HCT116 (cell line): ENCODE data around the gene WNT3A. TPM values are rescaled to one million over a fixed set of nuclear protein-coding genes. Genes with fewer than 3 reads are reported as not detected.

ENCODE experiments used
- ATAC-seq: fragments of 200-7000 bp; cut with Tn5 transposase; 2 replicates; pipeline ENCODE4 v1.9.1; 2020; ENCODE audit warnings: mild to moderate bottlenecking, moderate library complexity
- BruUV-seq: library from RNA; stranded (reverse); fragments of 400-500 nt; replicated peaks from 2 replicates; lab custom pipeline; 2021; lab: Mats Ljungman, UMichigan
- CTCF ChIA-PET: fragments of 300-600 bp; sonication (Branson Sonifier 250); formaldehyde crosslinking; loops from one replicate; lab custom pipeline; 2021; ENCODE audit warnings: antibody characterized with exemption; lab: Charles Lee
- POLR2A ChIA-PET: fragments of 300-600, 350-600 bp; sonication (Branson Sonifier 250); formaldehyde crosslinking; loops from one replicate; lab custom pipeline; 2021; ENCODE audit warnings: antibody characterized with exemption; lab: Charles Lee
- RAD21 ChIA-PET, 2 experiments: fragments of 300-600 bp; sonication (Branson Sonifier 250); formaldehyde crosslinking; loops; one replicate each; lab custom pipeline; 2023; ENCODE audit warnings: low total read pairs in 2 of 2; ENCODE audit not compliant: uncharacterized antibody in 2 of 2, unreplicated experiment in 2 of 2, low non-redundant PET in 1 of 2; lab: Charles Lee
- DNase-seq: peaks from one replicate; pipeline ENCODE4 v3.0.0-alpha.2; 2010; ENCODE audit warnings: low read depth, low spot score
- H2AFZ ChIP-seq: fragments of 200-600 bp; shearing (Covaris generic), sonication (generic); 2 replicates; pipeline ENCODE4 v1.6.1; 2017; ENCODE audit warnings: low read depth, mixed run types, mixed read lengths, antibody characterized with exemption, low read length; ENCODE audit not compliant: poor library complexity, severe bottlenecking
- H3K27ac ChIP-seq: 2 replicates; pipeline ENCODE4 v1.5.1; 2012; ENCODE audit warnings: low read depth, low read length
- H3K27me3 ChIP-seq: fragments of 200-600 bp; sonication (generic); 2 replicates; pipeline ENCODE4 v1.6.1; 2016; ENCODE audit warnings: mixed run types, low read length, mixed read lengths; ENCODE audit not compliant: insufficient read depth
- H3K36me3 ChIP-seq, 2 experiments: fragments of 200-500 bp in 1 of 2; fragments of 200-600 bp in 1 of 2; sonication (Bioruptor generic) in 1 of 2; sonication (generic) in 1 of 2; 2 replicates each; pipeline versions ENCODE4 v1.5.1 to v1.6.1; 2014 to 2016; ENCODE audit warnings: low read length in 2 of 2, inconsistent platforms in 1 of 2, mixed read lengths in 1 of 2, mixed run types in 1 of 2; ENCODE audit not compliant: insufficient read depth in 2 of 2, control insufficient read depth in 1 of 2
- H3K4me1 ChIP-seq, 2 experiments: fragments of 200-600 bp in 1 of 2; sonication (generic) in 1 of 2; 2 replicates each; pipeline versions ENCODE4 v1.5.1 to v1.6.1; 2012 to 2017; ENCODE audit warnings: low read length in 2 of 2, inconsistent platforms in 1 of 2, mild to moderate bottlenecking in 1 of 2, mixed read lengths in 1 of 2, mixed run types in 1 of 2, moderate library complexity in 1 of 2; ENCODE audit not compliant: insufficient read depth in 2 of 2, control insufficient read depth in 1 of 2
- H3K4me2 ChIP-seq: fragments of 200-600 bp; sonication (generic); 2 replicates; pipeline ENCODE4 v1.6.1; 2017; ENCODE audit warnings: mixed run types, low read length, mixed read lengths
- H3K4me3 ChIP-seq, 2 experiments: fragments of 200-600 bp in 1 of 2; sonication (generic) in 1 of 2; replicated peaks in 1 of 2; 2 replicates each; pipeline ENCODE4 v1.5.1; 2011 to 2016; ENCODE audit warnings: low read length in 2 of 2, control low read depth in 1 of 2, low read depth in 1 of 2, mild to moderate bottlenecking in 1 of 2, mixed read lengths in 1 of 2, mixed run types in 1 of 2
- H3K79me2 ChIP-seq: fragments of 200-600 bp; sonication (generic); 2 replicates; pipeline ENCODE4 v1.6.1; 2017; ENCODE audit warnings: mild to moderate bottlenecking, mixed run types, low read length, moderate library complexity, mixed read lengths; ENCODE audit not compliant: insufficient read depth
- H3K9ac ChIP-seq: fragments of 200-600 bp; sonication (generic); 2 replicates; pipeline ENCODE4 v1.6.1; 2016; ENCODE audit warnings: low read length, mixed read lengths
- H3K9me2 ChIP-seq: fragments of 200-600 bp; sonication (generic), shearing (Covaris generic); 2 replicates; pipeline ENCODE4 v1.6.1; 2017; ENCODE audit warnings: mixed run types, mild to moderate bottlenecking, moderate library complexity; ENCODE audit not compliant: insufficient read depth
- H3K9me3 ChIP-seq, 2 experiments: fragments of 200-500 bp in 1 of 2; fragments of 200-600 bp in 1 of 2; sonication (Bioruptor generic) in 1 of 2; sonication (generic) in 1 of 2; 2 replicates each; pipeline ENCODE4 v1.6.1; 2014 to 2017; ENCODE audit warnings: low read length in 2 of 2, mixed read lengths in 2 of 2, inconsistent platforms in 1 of 2, low read depth in 1 of 2, mild to moderate bottlenecking in 1 of 2, mixed run types in 1 of 2, moderate library complexity in 1 of 2; ENCODE audit not compliant: control insufficient read depth in 1 of 2, insufficient read depth in 1 of 2
- H4K20me1 ChIP-seq: fragments of 200-600 bp; sonication (generic), shearing (Covaris generic); 2 replicates; pipeline ENCODE4 v1.6.1; 2017; ENCODE audit warnings: mixed run types, mild to moderate bottlenecking, moderate library complexity; ENCODE audit not compliant: insufficient read depth
- EGR1 ChIP-seq: IDR thresholded peaks from 2 replicates; pipeline ENCODE4 v1.6.1; 2012; ENCODE audit warnings: low read depth
- ELF1 ChIP-seq: IDR thresholded peaks from 2 replicates; pipeline ENCODE4 v1.6.1; 2012; ENCODE audit warnings: low read depth, borderline replicate concordance
- EZH2phosphoT487 ChIP-seq: fragments of 200-600 bp; IDR thresholded peaks from 2 replicates; pipeline ENCODE4 v1.6.1; 2018; ENCODE audit warnings: antibody characterized with exemption, borderline replicate concordance
- FOSL1 ChIP-seq: IDR thresholded peaks from 2 replicates; pipeline ENCODE4 v1.6.1; 2012; ENCODE audit warnings: low read depth
- POLR2A ChIP-seq: IDR thresholded peaks from 2 replicates; pipeline ENCODE4 v1.7.0; 2011; ENCODE audit warnings: borderline replicate concordance; ENCODE audit not compliant: insufficient read depth, insufficient read length; ENCODE audit errors: extremely low read depth
- POLR2AphosphoS5 ChIP-seq: IDR thresholded peaks from 2 replicates; pipeline ENCODE4 v1.6.1; 2011; ENCODE audit warnings: mild to moderate bottlenecking, low read depth, low read length, moderate library complexity
- TCF7L2 ChIP-seq: IDR thresholded peaks from 2 replicates; pipeline ENCODE4 v1.7.0; 2011; ENCODE audit warnings: borderline replicate concordance, inconsistent platforms; ENCODE audit not compliant: insufficient read depth, insufficient read length; ENCODE audit errors: extremely low read depth
- YY1 ChIP-seq: IDR thresholded peaks from 2 replicates; pipeline ENCODE4 v1.6.1; 2011; ENCODE audit warnings: low read length, low read depth, moderate library complexity, mild to moderate bottlenecking; ENCODE audit not compliant: insufficient replicate concordance; ENCODE audit errors: extremely low read depth
- ZNF274 ChIP-seq: fragments of 200-500 bp; sonication (Bioruptor generic); IDR thresholded peaks from 2 replicates; pipeline ENCODE4 v1.6.1; 2014; ENCODE audit warnings: mild to moderate bottlenecking, low read depth, low read length, inconsistent platforms
- intact Hi-C: fragments of 100-400 bp; cut with micrococcal nuclease; formaldehyde crosslinking; loops from 2 replicates; pipeline ENCODE4 v1.10.0; 2022
- total RNA-seq: library from RNA; stranded (reverse); gene quantifications from one replicate; pipeline ENCODE4 v1.2.1, GENCODE V29; 2021; ENCODE audit not compliant: unreplicated experiment
- TF ChIP-seq, protein P1 (sequence below): IDR thresholded peaks from 2 replicates; pipeline ENCODE4 v1.6.1; 2012
- TF ChIP-seq, protein P2 (sequence below), 3 experiments: fragments of 200-600 bp in 1 of 3; sonication (generic) in 1 of 3; IDR thresholded peaks in 2 of 3; conservative IDR thresholded peaks in 1 of 3; 2 replicates each; pipeline ENCODE4 v1.5.1; 2012 to 2017; ENCODE audit warnings: low read depth in 2 of 3, low read length in 2 of 3, antibody characterized with exemption in 1 of 3, borderline replicate concordance in 1 of 3, control low read depth in 1 of 3, mild to moderate bottlenecking in 1 of 3, mixed read lengths in 1 of 3, mixed run types in 1 of 3, moderate library complexity in 1 of 3; ENCODE audit not compliant: insufficient read depth in 1 of 3

Gene WNT3A
- total RNA-seq, 1 experiment from 2014 or later: 3.7 TPM

DNA sequence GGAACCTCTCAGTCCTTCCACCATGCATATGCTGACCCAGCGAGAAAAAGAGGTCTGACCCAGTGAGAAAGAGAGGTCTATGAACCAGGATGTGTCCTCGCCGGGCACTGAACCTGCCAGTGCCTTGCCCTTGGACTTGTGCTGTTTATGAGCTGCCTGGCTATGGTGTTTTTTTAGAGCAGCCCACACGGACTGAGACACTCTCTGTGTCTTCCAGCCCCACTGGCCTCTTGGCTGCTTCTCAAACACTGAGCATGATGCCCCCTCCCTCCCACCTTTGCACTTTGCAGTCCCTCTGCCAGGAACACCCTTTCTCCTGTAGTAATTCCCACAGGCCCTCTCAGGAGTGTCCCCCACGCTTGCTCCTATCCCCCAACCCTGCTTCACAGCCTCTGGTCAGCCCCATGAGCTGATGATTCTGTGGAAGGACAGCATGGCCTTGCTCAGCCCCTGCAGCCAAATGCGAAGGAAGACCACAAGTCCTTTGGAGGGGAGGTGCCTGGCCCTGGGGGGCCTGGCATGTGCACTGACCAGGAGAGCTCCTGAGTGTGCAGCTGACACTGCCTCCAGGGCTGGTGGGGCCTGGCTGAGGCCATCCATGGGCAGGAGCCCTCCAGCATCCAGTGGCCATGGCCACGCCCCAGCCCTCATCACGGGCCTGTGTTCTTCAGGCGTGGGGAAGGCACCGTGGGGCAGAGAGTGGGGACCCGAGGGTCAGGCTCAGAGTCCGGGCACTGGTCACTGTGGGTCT lies 23.8 kb downstream of the WNT3A start:
- H3K79me2 ChIP-seq: no peaks in the 10 kb centered on the region
- H2AFZ ChIP-seq: no peak overlapping the region
- no peak for DNase-seq
- no peaks in the 10 kb centered on the region for H4K20me1 ChIP-seq
- ATAC-seq: no peak
- H3K9me3 ChIP-seq: no peaks in the 10 kb centered on the region; a peak in 1 of 4 replicates
- H3K27me3 ChIP-seq: no peaks in the 10 kb centered on the region
- intact Hi-C loops: no loop called here
- RAD21 ChIA-PET: interaction anchor here in 1 of 2 experiments (0.6 kb wide), 1 partner anchor 31 kb away, joined by 3 read pairs; no protein-coding TSS in a partner anchor
- H3K36me3 ChIP-seq: no peaks in the 10 kb centered on the region
- POLR2A ChIA-PET: no interaction called here
- no peaks in the 10 kb centered on the region for H3K9me2 ChIP-seq
- H3K9ac ChIP-seq: no peak overlapping the region
- no TSS peak for BruUV-seq
- no peak overlapping the region for H3K4me3 ChIP-seq
- H3K27ac ChIP-seq: no peak overlapping the region
- no peak overlapping the region for H3K4me2 ChIP-seq
- TF ChIP-seq EZH2phosphoT487 (no peak), POLR2A (no peak), EGR1 (no peak), ELF1 (no peak), TCF7L2 (no peak), YY1 (no peak), ZNF274 (no peak), POLR2AphosphoS5 (no peak), FOSL1 (no peak)
- TF ChIP-seq, protein P1, sequence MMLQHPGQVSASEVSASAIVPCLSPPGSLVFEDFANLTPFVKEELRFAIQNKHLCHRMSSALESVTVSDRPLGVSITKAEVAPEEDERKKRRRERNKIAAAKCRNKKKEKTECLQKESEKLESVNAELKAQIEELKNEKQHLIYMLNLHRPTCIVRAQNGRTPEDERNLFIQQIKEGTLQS: no peak
- TF ChIP-seq, protein P2, sequence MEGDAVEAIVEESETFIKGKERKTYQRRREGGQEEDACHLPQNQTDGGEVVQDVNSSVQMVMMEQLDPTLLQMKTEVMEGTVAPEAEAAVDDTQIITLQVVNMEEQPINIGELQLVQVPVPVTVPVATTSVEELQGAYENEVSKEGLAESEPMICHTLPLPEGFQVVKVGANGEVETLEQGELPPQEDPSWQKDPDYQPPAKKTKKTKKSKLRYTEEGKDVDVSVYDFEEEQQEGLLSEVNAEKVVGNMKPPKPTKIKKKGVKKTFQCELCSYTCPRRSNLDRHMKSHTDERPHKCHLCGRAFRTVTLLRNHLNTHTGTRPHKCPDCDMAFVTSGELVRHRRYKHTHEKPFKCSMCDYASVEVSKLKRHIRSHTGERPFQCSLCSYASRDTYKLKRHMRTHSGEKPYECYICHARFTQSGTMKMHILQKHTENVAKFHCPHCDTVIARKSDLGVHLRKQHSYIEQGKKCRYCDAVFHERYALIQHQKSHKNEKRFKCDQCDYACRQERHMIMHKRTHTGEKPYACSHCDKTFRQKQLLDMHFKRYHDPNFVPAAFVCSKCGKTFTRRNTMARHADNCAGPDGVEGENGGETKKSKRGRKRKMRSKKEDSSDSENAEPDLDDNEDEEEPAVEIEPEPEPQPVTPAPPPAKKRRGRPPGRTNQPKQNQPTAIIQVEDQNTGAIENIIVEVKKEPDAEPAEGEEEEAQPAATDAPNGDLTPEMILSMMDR (IDR thresholded peaks at IDR 0.05 in 2 of 3, conservative IDR thresholded peaks at IDR 0.05 in 1 of 3; ENCODE audit: borderline replicate concordance in 1 of 3, insufficient read depth in 1 of 3, low read depth in 2 of 3, low read length in 2 of 3): no peak
- CTCF ChIA-PET: no interaction called here
- H3K4me1 ChIP-seq: no peaks in the 10 kb centered on the region
